ENCODE data around the gene ADAMTS2. TPM values are rescaled to one million over a fixed set of nuclear protein-coding genes. Genes with fewer than 3 reads are reported as not detected.

Gene ADAMTS2
- total and polyA plus RNA-seq, 8 donors = 1.8 to 41.5 (median 11.6) TPM

DNA sequence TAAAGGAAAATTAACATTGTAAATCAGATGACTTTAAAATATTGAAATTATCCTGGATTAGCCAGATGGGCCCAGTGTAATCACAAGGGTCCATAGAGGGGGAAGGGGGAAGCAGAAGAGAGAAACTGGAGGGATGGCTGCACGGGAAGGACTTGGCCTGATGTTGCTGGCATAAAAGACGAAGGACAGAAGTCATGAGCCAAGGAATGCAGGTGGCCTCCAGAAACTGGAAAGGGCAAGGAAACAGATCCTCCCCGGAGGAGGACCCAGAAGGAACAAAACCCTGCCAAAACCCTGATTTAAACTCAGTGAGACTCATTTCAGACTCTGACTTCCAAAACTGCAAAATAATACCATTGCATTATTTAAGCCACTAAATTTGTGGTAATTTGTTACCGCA is 100.2 kb downstream of the ADAMTS2 start:
- Histone ChIP-seq H3K9me3 (peaks cover 0 to 13% (median 6%) of the 10 kb centered on the region in 4 donors), H3K27ac (no peak overlapping the region), H3K36me3 (no peaks in the 10 kb centered on the region), H3K27me3 (peaks cover 0 to 7% (median 0%) of the 10 kb centered on the region in 3 donors), H3K4me3 (no peak overlapping the region), H3K4me1 (peaks cover 0 to 5% (median 0%) of the 10 kb centered on the region in 4 donors)
- intact Hi-C loops (cut with DNase I; ENCODE audit: low total_unique reads) = no loop called here
- DNase-seq = no peak
- WGBS, 5 donors = 73 to 86% (median 83%) methylated on average over 4 of the region's 4 CpGs
- TF ChIP-seq EP300 (IDR thresholded peaks at IDR 0.05) = no peak

DNA sequence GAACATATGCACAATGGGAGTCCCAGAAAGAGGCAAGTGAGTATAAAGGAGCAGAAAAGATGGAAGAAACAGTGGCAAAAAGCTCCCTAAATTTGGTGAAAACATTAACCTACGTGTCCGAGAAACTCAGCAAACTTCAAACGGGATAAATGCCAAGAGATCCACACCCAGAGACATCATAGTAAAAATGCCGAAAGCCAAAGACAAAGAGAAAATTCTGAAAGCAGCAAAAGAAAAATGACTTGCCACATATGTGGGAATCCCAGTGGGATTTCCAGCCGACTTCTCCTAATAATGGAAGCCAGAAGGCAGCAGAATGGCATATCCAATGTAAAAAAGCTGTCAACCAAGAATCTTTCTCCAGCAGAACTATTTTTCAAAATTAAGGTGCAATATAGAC is 101.2 kb downstream of the ADAMTS2 start:
- intact Hi-C loops (cut with DNase I; ENCODE audit: low total_unique reads) = no loop called here
- H3K9me3 ChIP-seq = peaks cover 0 to 13% (median 6%) of the 10 kb centered on the region in 4 donors
- 60 to 81% (median 62%) methylated on average over 5 of the region's 5 CpGs for WGBS, 5 donors
- no peak for DNase-seq
- no peak overlapping the region for H3K27ac ChIP-seq
- TF ChIP-seq, protein P1, sequence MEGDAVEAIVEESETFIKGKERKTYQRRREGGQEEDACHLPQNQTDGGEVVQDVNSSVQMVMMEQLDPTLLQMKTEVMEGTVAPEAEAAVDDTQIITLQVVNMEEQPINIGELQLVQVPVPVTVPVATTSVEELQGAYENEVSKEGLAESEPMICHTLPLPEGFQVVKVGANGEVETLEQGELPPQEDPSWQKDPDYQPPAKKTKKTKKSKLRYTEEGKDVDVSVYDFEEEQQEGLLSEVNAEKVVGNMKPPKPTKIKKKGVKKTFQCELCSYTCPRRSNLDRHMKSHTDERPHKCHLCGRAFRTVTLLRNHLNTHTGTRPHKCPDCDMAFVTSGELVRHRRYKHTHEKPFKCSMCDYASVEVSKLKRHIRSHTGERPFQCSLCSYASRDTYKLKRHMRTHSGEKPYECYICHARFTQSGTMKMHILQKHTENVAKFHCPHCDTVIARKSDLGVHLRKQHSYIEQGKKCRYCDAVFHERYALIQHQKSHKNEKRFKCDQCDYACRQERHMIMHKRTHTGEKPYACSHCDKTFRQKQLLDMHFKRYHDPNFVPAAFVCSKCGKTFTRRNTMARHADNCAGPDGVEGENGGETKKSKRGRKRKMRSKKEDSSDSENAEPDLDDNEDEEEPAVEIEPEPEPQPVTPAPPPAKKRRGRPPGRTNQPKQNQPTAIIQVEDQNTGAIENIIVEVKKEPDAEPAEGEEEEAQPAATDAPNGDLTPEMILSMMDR (IDR thresholded peaks at IDR 0.05) = no peak
- TF ChIP-seq POLR2A (IDR thresholded peaks at IDR 0.05) (no peak), EP300 (IDR thresholded peaks at IDR 0.05) (no peak), POLR2AphosphoS5 (IDR thresholded peaks at IDR 0.05) (no peak)
- H3K36me3 ChIP-seq = no peaks in the 10 kb centered on the region
- H3K27me3 ChIP-seq = peaks cover 0 to 14% (median 0%) of the 10 kb centered on the region in 3 donors
- H3K4me3 ChIP-seq = no peak overlapping the region
- H3K4me1 ChIP-seq = peaks cover 0 to 5% (median 0%) of the 10 kb centered on the region in 4 donors

DNA sequence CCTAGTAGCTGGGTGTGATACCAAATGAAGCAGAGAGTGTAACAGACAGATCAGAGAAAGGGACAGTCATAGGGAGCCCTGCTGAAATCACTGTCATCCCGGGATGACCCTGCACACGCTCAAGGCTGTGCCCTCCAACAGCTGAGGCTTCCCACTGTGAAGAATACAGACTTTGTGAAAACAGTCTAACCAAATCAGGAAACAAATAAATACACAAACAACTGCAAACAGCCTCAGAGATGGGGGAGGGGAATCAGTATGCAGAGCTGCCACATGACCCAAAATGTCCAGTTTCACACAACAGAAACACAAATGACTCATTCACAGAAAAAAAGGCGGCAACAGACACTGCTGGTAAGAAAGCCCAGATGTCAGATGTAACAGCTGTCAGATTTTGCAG is 101.9 kb downstream of the ADAMTS2 start:
- Histone ChIP-seq H3K27ac (peak overlapping the region in 2 of 5 donors; percentile 0 to 29), H3K36me3 (no peaks in the 10 kb centered on the region), H3K4me1 (peaks cover 0 to 5% (median 0%) of the 10 kb centered on the region in 4 donors), H3K4me3 (no peak overlapping the region), H3K9me3 (peaks cover 0 to 13% (median 6%) of the 10 kb centered on the region in 4 donors), H3K27me3 (peaks cover 0 to 14% (median 0%) of the 10 kb centered on the region in 3 donors)
- DNase-seq = peak in 1 of 2 donors; percentile 65
- 27 to 42% (median 37%) methylated on average over 3 of the region's 3 CpGs for WGBS, 5 donors
- intact Hi-C loops (cut with DNase I; ENCODE audit: low total_unique reads) = no loop called here
- no peak for TF ChIP-seq POLR2A (IDR thresholded peaks at IDR 0.05)
- TF ChIP-seq POLR2AphosphoS5 (IDR thresholded peaks at IDR 0.05) = no peak
- TF ChIP-seq EP300 (IDR thresholded peaks at IDR 0.05) = no peak
- TF ChIP-seq, protein P1 (IDR thresholded peaks at IDR 0.05) = no peak

DNA sequence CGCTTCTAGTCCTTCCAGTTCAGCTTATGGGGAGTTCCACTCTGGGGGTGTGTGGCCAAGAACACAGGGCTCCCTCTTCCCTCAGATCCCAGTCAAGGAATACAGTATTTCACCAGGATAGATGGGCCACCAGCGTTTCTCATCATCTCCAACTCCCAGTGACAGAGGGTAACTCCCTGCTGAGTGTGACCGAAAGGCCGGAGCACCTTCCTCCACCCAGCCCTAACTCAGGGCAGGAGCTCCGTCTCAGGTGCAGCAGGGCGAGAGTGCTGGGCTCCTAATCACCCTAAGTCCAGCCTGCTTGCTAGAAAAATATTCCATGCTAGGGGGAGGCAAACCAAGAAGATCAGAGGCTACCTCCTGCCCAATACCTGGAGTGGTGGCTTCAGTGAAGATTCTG is 102.6 kb downstream of the ADAMTS2 start:
- TF ChIP-seq POLR2AphosphoS5 (IDR thresholded peaks at IDR 0.05) (no peak), EP300 (IDR thresholded peaks at IDR 0.05) (no peak), POLR2A (IDR thresholded peaks at IDR 0.05) (no peak)
- TF ChIP-seq, protein P1 (IDR thresholded peaks at IDR 0.05) = no peak
- H3K9me3 ChIP-seq = peaks cover 0 to 20% (median 10%) of the 10 kb centered on the region in 4 donors
- H3K4me1 ChIP-seq = peaks cover 0 to 5% (median 0%) of the 10 kb centered on the region in 4 donors
- peaks cover 0 to 14% (median 0%) of the 10 kb centered on the region in 3 donors for H3K27me3 ChIP-seq
- no peak for DNase-seq
- no peaks in the 10 kb centered on the region for H3K36me3 ChIP-seq
- 68 to 78% (median 70%) methylated on average over 6 of the region's 6 CpGs for WGBS, 5 donors
- peak overlapping the region in 2 of 5 donors; percentile 0 to 29 for H3K27ac ChIP-seq
- no peak overlapping the region for H3K4me3 ChIP-seq
- intact Hi-C loops (cut with DNase I; ENCODE audit: low total_unique reads) = no loop called here

DNA sequence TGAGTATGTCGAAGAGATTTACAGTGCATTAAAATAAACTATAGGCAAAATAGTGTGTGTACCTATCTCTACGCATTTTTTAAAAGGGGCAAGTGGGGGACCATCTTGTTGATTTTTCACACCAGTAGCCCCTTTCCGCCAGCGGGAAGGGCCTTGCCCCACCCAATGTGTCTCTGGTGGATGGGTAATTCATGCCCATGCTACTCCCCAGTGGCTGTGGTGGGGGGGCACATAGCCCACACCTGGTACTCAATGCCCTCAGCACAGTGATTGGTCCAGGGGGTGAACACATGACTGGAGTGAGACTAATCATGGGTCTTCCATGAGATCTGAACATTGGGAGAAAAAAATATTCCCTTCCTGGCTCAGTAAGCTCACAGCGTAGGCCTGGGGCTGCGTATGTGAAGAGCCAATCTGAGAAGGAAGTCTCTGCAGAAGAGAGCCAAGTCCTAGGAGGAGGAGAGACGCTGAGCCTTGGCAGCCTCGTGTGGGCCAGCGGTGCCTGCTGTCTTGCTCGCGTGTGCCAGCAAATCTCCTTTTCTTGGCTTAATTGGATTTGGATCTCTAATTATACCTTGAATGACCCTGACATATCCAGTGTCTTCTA is 103.4 kb downstream of the ADAMTS2 start:
- Histone ChIP-seq H3K27ac (peak overlapping the region in 1 of 5 donors; percentile 29), H3K4me3 (no peak overlapping the region), H3K27me3 (peaks cover 0 to 14% (median 0%) of the 10 kb centered on the region in 3 donors), H3K36me3 (no peaks in the 10 kb centered on the region), H3K9me3 (peaks cover 0 to 26% (median 15%) of the 10 kb centered on the region in 4 donors), H3K4me1 (peaks cover 0 to 5% (median 0%) of the 10 kb centered on the region in 4 donors)
- TF ChIP-seq POLR2AphosphoS5 (IDR thresholded peaks at IDR 0.05) = no peak
- TF ChIP-seq, protein P1 (IDR thresholded peaks at IDR 0.05) = no peak
- 72 to 87% (median 79%) methylated on average over 11 of the region's 11 CpGs for WGBS, 5 donors
- intact Hi-C loops (cut with DNase I; ENCODE audit: low total_unique reads) = no loop called here
- no peak for DNase-seq
